GM23338 (cell line): ENCODE results near the gene NDUFA13.

Source experiments
- CREB1 ChIP-seq: fragments of 250-450 bp; sonication (Bioruptor Pico); IDR thresholded peaks from 2 replicates; pipeline ENCODE4 v1.5.0; 2020; ENCODE audit warnings: low read depth, mild to moderate bottlenecking, moderate library complexity
- TF ChIP-seq, protein P1 (sequence below), 2 experiments: fragments of 200-600 bp in 1 of 2; sonication (generic) in 1 of 2; conservative IDR thresholded peaks; 2 replicates each; pipeline versions ENCODE4 v1.5.1 to v1.6.1; 2016 to 2017; ENCODE audit warnings: antibody characterized with exemption in 2 of 2, low read depth in 2 of 2, mild to moderate bottlenecking in 2 of 2, moderate library complexity in 1 of 2
- TF ChIP-seq, protein P2 (sequence below): IDR thresholded peaks from one replicate; pipeline ENCODE4 v1.6.1; 2018; ENCODE audit warnings: antibody characterized with exemption; ENCODE audit not compliant: unreplicated experiment

DNA sequence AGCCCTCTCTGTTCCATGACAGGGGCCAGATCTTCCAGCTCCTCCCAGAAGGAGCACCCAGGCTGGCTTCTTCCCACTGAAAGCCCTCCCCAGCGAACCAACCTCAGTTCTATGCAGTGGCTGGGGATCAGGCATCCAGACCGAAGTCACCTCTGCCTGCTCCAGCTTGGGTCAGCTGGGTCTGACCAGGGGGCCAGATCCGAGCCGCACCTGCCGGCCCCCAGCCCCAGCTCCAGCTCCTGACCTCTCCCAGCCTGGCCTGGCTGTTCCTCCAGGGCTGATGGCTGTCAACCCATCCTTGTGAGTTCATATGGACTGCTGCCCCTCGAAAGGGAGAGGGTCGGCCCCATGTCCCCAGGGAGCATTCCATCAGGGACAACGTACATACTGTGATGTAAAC, 8.7 kb upstream of the NDUFA13 start:
- TF ChIP-seq, protein P1, sequence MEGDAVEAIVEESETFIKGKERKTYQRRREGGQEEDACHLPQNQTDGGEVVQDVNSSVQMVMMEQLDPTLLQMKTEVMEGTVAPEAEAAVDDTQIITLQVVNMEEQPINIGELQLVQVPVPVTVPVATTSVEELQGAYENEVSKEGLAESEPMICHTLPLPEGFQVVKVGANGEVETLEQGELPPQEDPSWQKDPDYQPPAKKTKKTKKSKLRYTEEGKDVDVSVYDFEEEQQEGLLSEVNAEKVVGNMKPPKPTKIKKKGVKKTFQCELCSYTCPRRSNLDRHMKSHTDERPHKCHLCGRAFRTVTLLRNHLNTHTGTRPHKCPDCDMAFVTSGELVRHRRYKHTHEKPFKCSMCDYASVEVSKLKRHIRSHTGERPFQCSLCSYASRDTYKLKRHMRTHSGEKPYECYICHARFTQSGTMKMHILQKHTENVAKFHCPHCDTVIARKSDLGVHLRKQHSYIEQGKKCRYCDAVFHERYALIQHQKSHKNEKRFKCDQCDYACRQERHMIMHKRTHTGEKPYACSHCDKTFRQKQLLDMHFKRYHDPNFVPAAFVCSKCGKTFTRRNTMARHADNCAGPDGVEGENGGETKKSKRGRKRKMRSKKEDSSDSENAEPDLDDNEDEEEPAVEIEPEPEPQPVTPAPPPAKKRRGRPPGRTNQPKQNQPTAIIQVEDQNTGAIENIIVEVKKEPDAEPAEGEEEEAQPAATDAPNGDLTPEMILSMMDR (conservative IDR thresholded peaks at IDR 0.05; ENCODE audit: low read depth in 2 of 2): no peak
- TF ChIP-seq CREB1 (CRISPR knock-in tag): no peak
- TF ChIP-seq, protein P2, sequence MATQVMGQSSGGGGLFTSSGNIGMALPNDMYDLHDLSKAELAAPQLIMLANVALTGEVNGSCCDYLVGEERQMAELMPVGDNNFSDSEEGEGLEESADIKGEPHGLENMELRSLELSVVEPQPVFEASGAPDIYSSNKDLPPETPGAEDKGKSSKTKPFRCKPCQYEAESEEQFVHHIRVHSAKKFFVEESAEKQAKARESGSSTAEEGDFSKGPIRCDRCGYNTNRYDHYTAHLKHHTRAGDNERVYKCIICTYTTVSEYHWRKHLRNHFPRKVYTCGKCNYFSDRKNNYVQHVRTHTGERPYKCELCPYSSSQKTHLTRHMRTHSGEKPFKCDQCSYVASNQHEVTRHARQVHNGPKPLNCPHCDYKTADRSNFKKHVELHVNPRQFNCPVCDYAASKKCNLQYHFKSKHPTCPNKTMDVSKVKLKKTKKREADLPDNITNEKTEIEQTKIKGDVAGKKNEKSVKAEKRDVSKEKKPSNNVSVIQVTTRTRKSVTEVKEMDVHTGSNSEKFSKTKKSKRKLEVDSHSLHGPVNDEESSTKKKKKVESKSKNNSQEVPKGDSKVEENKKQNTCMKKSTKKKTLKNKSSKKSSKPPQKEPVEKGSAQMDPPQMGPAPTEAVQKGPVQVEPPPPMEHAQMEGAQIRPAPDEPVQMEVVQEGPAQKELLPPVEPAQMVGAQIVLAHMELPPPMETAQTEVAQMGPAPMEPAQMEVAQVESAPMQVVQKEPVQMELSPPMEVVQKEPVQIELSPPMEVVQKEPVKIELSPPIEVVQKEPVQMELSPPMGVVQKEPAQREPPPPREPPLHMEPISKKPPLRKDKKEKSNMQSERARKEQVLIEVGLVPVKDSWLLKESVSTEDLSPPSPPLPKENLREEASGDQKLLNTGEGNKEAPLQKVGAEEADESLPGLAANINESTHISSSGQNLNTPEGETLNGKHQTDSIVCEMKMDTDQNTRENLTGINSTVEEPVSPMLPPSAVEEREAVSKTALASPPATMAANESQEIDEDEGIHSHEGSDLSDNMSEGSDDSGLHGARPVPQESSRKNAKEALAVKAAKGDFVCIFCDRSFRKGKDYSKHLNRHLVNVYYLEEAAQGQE: no peak
